ENCODE data around the gene SV2A. TPM values are rescaled to one million over a fixed set of nuclear protein-coding genes. Genes with fewer than 3 reads are reported as not detected.

SV2A gene, protein sequence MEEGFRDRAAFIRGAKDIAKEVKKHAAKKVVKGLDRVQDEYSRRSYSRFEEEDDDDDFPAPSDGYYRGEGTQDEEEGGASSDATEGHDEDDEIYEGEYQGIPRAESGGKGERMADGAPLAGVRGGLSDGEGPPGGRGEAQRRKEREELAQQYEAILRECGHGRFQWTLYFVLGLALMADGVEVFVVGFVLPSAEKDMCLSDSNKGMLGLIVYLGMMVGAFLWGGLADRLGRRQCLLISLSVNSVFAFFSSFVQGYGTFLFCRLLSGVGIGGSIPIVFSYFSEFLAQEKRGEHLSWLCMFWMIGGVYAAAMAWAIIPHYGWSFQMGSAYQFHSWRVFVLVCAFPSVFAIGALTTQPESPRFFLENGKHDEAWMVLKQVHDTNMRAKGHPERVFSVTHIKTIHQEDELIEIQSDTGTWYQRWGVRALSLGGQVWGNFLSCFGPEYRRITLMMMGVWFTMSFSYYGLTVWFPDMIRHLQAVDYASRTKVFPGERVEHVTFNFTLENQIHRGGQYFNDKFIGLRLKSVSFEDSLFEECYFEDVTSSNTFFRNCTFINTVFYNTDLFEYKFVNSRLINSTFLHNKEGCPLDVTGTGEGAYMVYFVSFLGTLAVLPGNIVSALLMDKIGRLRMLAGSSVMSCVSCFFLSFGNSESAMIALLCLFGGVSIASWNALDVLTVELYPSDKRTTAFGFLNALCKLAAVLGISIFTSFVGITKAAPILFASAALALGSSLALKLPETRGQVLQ
- total RNA-seq, result 0.07 and 0.12 TPM in 2 replicates

DNA sequence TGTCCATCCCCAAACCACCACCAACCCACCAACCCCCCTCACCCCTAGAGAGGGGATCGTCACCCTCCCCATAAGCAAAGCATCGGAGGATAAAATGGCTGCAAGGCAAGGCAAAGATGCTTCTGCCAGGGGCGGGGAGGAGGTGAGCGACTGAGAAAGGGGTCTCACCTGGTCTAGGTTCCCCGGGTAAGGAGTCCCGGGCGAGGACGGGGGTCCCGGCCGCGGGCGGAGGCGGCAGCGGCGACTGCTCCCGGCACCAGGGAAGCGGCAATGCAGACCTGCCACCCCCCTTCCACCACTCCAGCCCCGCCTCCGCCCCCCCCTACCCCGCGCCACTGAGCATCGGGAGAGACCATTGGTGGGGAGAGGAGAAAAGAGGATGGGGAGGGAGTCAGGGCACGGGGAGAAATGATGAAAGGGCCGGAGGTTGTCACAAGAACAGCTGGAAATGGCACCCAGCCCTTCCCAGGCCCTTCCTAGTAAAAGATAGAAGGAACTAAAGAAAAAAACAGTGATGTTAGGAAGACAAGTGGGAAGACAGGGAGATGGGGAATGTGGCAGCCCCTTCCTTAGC, at the start of gene SV2A:
SV2A (minus strand) TSS at position 274 of the 574 bp plus-strand sequence. CDS start 4,004 bp downstream, outside the sequence.
- intact Hi-C loops (cut with micrococcal nuclease), result no loop called here
- ChIA-PET CTCF (no interaction called here), POLR2A (no interaction called here)
- Mint-ChIP-seq H3K4me1 (peaks cover 23% of the 10 kb centered on the region), H3K9me3 (no peaks in the 10 kb centered on the region), H3K27me3 (peaks cover 26% of the 10 kb centered on the region), H3K27ac (no peak within 1 kb of the TSS), H3K4me3 (peak within 1 kb of the TSS; percentile 19), H3K36me3 (ENCODE audit: low read depth) (peaks cover 11% of the 10 kb centered on the region)
- TF ChIP-seq, protein P1, sequence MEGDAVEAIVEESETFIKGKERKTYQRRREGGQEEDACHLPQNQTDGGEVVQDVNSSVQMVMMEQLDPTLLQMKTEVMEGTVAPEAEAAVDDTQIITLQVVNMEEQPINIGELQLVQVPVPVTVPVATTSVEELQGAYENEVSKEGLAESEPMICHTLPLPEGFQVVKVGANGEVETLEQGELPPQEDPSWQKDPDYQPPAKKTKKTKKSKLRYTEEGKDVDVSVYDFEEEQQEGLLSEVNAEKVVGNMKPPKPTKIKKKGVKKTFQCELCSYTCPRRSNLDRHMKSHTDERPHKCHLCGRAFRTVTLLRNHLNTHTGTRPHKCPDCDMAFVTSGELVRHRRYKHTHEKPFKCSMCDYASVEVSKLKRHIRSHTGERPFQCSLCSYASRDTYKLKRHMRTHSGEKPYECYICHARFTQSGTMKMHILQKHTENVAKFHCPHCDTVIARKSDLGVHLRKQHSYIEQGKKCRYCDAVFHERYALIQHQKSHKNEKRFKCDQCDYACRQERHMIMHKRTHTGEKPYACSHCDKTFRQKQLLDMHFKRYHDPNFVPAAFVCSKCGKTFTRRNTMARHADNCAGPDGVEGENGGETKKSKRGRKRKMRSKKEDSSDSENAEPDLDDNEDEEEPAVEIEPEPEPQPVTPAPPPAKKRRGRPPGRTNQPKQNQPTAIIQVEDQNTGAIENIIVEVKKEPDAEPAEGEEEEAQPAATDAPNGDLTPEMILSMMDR (IDR thresholded peaks at IDR 0.05), result no peak
- no peak for DNase-seq
- ATAC-seq (ENCODE audit: low read depth), result no peak

DNA sequence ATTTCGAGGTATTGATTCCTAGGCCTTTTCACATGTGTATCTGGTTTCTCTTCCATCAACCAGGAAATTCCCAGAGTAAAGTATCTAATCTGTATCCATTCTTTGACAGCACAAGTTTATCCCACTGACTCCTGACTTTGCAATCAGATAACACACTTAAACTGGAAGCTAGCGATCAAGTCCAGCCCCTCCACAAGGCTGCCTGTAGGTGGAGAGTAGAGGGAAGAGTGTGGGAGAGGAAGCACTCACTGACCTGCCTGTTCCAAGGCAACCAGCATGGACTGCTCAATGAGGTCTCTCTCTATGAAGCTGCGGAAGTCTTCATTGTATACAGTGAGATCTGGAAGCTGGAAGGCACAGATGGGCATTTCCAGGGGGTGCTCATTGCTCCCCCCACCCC, 49.4 kb upstream of the SV2A start:
- H3K9me3 Mint-ChIP-seq, result no peaks in the 10 kb centered on the region
- DNase-seq (no peak), ATAC-seq (ENCODE audit: low read depth) (no peak)
- H3K27me3 Mint-ChIP-seq, result no peaks in the 10 kb centered on the region
- peaks cover 8% of the 10 kb centered on the region for H3K36me3 Mint-ChIP-seq (ENCODE audit: low read depth)
- peaks cover 3% of the 10 kb centered on the region for H3K4me1 Mint-ChIP-seq
- POLR2A ChIA-PET, result no interaction called here
- intact Hi-C loops (cut with micrococcal nuclease), result no loop called here
- CTCF ChIA-PET, result no interaction called here
- no peak overlapping the region for H3K27ac Mint-ChIP-seq
- TF ChIP-seq, protein P1 (IDR thresholded peaks at IDR 0.05), result no peak
- H3K4me3 Mint-ChIP-seq, result no peak overlapping the region

DNA sequence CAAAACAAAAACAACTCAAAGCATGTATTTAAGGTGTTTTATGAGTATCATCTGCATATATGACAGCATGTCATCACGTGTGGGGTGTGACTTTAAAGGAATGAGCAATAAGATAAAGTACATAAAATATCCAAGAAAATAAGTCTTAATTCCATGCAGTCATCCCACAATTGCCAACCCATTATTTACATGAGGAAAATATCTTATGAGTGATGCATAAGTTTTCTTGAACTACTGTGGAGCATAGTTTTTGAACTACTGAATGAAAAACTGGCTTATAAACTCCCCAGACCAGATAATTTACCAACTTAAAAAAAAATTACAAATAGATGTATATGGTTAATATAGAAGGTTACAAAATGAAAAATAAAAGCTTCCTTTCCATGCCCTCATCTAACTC, 48.8 kb upstream of the SV2A start:
- POLR2A ChIA-PET, result no interaction called here
- intact Hi-C loops (cut with micrococcal nuclease), result no loop called here

DNA sequence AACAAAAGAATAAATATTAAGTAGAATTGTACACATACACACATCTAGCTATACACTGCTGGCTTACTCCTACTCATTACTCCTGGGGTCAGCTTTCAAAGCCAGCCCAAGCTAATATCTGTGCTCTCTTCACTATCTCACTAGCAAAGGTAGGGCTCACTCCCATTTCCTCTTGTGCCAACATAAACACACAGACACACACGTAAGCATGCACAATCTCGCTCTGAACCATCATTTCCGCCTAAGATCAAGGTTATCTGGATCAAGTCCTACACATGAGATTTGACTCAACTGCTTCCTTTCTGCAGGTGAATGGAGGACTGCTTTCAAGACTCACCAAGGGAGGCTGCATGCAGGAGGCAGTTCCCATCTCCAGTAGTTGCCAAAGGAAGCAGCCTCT, 47.8 kb upstream of the SV2A start:
- Mint-ChIP-seq H3K36me3 (ENCODE audit: low read depth) (peaks cover 3% of the 10 kb centered on the region), H3K27me3 (no peaks in the 10 kb centered on the region), H3K27ac (no peak overlapping the region), H3K9me3 (no peaks in the 10 kb centered on the region), H3K4me3 (no peak overlapping the region), H3K4me1 (peaks cover 4% of the 10 kb centered on the region)
- ChIA-PET CTCF (interaction anchor here (0.7 kb wide), 1 partner anchor 85 kb away, joined by 3 read pairs; no protein-coding TSS in a partner anchor), POLR2A (no interaction called here)
- ATAC-seq (ENCODE audit: low read depth) (no peak), DNase-seq (no peak)
- TF ChIP-seq, protein P1 (IDR thresholded peaks at IDR 0.05), result no peak
- intact Hi-C loops (cut with micrococcal nuclease), result no loop called here

More for the DNA sequence above, 48.8 kb upstream of the SV2A start:
- CTCF ChIA-PET, result interaction anchor here (0.6 kb wide), 1 partner anchor 203 kb away, joined by 4 read pairs; no protein-coding TSS in a partner anchor
- no peaks in the 10 kb centered on the region for H3K27me3 Mint-ChIP-seq
- no peak for DNase-seq
- H3K4me3 Mint-ChIP-seq, result no peak overlapping the region
- no peak for ATAC-seq (ENCODE audit: low read depth)
- peaks cover 8% of the 10 kb centered on the region for H3K36me3 Mint-ChIP-seq (ENCODE audit: low read depth)
- TF ChIP-seq, protein P1 (IDR thresholded peaks at IDR 0.05), result no peak
- peaks cover 4% of the 10 kb centered on the region for H3K4me1 Mint-ChIP-seq
- H3K27ac Mint-ChIP-seq, result no peak overlapping the region
- H3K9me3 Mint-ChIP-seq, result no peaks in the 10 kb centered on the region

DNA sequence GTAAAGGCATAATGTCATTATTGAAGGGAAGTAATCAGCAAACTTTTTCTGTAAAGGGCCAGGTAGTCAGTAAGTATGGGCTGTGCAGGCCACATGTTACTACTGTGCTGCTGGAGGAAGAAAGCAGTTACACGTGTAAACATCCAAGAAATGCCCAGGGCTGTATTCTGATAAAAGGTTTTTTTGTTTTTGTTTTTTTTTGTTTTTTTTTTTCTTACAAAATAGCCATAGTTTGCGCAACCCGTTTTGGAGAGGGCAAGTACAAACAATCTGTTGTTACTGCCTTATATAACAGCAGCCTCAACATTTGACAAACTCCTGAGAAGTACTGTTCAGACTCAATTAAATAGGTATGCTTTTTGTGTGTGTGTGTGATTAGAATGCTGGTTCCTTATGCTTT, 45.7 kb upstream of the SV2A start:
- Mint-ChIP-seq H3K9me3 (no peaks in the 10 kb centered on the region), H3K4me1 (peaks cover 4% of the 10 kb centered on the region), H3K27me3 (no peaks in the 10 kb centered on the region), H3K27ac (no peak overlapping the region), H3K36me3 (ENCODE audit: low read depth) (peaks cover 3% of the 10 kb centered on the region), H3K4me3 (no peak overlapping the region)
- intact Hi-C loops (cut with micrococcal nuclease), result loop anchor here (2.0 to 5.0 kb wide), 2 partner anchors 49 to 109 kb away; partner anchors contain the start of gene OTUD7B
- ChIA-PET POLR2A (no interaction called here), CTCF (interaction anchor here (1.0 to 3.3 kb wide), 12 partner anchors 21 to 259 kb away, joined by 3 to 57 read pairs (median 6); no protein-coding TSS in a partner anchor)
- ATAC-seq (ENCODE audit: low read depth), result no peak
- DNase-seq, result no peak
- TF ChIP-seq, protein P1 (IDR thresholded peaks at IDR 0.05), result no peak

Data from activated B cell treated with CpG ODN at 0.5 μM for 24 hours (primary cell).